NCI-H2081 treated with DMSO at 0.1 percent for 48 hours (cell line): Measurements from ENCODE around the gene MSH5.

Source experiments
- DNase-seq: peaks from one replicate; lab custom pipeline; 2025; lab: John Stamatoyannopoulos, UW

MSH5 gene

DNA sequence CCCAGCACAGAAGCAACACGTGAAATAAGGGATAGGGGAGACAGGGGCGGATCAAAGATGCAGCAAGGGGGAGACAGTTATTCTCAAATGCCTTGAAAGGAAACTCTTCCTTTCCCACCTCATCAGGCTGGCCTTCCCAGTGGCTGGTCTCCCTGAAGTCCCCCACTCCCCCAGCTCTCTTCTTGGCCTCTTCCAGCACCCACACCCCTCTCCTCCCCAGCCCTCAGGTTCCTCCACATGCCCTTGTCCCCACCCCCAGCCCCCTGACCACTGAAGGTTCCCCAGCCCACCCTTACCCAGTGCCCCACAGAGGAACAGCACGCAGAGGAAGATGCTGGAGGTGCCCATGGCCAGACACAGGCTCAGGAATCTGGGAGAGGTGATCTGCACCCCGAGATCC, 26.3 kb upstream of the MSH5 start:
- no peak for DNase-seq

- no peak for DNase-seq
These were observed 25.7 kb upstream of the MSH5 start for GRCh38 chr6:31713991-31714684.

DNA sequence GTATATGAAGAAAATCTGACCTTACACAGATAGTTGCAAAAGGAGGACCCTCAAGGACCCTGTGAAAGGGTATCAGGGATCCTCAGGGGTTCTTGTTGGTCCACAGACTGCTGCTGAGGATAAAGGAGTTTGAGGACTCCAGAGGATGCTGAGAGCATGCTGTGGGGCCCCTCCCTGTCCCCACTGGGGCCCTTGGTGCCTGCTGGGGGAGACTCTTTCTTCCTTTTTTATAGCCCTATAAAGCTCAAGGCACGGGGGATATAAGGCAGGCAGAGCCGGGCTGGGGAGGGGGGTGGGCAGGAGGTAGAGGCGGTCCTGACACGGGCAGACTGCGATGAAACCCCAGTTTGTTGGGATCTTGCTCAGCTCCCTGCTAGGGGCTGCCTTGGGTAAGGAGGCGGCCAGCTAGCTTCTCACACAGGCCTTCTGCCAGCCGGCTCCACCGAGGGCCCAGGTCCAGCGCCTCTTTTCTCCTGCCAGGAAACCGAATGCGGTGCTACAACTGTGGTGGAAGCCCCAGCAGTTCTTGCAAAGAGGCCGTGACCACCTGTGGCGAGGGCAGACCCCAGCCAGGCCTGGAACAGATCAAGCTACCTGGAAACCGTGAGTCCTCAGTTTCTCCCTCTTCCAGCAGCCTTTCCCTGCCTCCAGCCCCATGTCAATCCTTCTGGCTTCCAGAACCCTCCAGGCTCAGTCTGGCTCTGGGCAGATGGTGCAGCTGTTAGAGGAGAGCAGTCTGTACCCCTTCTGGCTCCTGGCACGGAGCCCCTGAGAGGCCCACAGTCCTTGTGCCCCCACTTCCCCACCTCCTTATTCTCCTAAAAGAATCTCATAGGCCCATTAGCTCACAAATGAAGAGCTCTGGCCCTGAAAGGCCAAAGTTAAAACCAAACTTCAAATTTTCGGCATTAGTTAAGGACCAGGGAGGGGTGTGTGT, 24.5 kb upstream of the MSH5 start, which contains the start of gene LY6G6D:
LY6G6D (plus strand) TSS at position 327 of the 937 bp plus-strand sequence; CDS start at position 335, 8 bp downstream.
- DNase-seq: no peak

DNA sequence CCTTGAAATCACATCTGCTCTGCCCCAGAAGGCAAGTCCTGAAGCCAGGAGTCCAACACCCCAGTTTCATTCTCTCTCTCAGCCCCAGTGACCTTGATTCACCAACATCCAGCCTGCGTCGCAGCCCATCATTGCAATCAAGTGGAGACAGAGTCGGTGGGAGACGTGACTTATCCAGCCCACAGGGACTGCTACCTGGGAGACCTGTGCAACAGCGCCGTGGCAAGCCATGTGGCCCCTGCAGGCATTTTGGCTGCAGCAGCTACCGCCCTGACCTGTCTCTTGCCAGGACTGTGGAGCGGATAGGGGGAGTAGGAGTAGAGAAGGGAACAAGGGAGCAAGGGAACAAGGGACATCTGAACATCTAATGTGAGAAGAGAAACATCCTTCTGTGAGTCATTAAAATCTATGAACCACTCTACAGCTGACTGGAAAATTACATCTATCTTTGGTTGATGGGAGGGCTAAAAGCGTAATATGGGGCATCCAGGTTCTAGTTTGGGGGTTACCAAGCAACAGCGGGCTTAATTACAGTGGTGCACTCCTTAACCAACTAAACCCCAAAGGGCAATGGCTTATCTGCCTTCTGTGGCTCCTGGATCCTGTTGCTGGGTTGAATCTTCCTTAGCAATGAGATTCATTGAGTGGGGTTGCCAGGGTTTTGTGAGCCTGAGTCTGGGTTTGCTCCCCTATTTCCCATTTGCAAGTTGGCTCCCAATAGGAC, 22.1 kb upstream of the MSH5 start:
- no peak for DNase-seq

- no peak for DNase-seq
These were observed 21.5 kb upstream of the MSH5 start for GRCh38 chr6:31718265-31718664.

DNA sequence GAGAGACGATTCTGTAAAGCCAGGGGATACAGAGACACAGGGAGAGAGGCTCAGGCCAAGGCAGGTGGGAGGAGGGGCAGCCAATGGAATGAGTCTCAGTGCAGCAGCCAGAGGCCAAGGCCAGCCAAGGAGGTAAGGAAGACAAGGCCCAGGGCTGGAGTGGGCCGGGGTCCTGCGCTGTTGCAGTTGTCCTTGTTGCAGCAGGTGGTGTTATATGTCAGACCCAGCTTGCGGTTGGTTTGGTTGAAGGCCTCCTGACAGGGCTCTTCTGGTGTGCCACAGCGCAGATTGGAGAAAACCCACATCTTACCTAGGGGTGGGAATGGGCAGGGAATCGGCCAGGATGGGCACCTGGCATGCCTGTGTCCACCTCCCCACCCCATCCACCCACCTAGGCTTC, 20.8 kb upstream of the MSH5 start:
- DNase-seq: no peak

GRCh38 chr6:31720196-31720770, 19.5 kb upstream of the MSH5 start:
- DNase-seq: no peak

DNA sequence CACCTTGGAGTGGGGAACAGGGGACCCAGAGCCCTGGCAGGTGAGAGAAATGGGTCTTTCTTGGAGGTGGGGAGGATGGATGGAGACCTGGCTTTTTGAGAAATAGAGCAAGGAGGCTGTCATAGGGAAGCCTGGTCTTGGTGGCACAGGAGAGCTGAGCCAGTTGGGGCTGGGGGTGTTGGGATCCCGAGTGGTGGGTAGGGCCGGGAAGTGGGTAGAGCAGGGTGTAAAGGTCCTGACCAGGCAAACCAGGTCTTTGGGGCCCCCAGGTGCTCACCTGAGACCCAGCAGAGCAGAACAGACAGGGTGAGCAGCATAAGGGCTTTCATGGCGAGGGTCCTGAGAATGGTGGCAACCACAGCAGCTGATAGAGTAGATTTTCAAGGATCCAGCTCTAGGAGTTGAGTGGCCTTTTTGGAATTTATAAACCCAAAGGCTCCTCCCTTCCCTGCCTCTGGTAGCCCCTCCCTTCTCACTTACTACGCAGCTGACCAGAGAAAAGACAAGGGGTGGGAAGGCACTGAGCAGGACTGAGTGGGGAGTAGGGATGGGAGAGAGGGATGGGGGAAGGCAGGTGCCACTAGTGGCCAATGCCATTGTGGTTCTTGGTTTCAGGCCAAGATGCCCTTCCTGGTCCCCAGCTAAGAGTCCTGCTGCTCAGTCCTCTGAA, 18.3 kb upstream of the MSH5 start, which contains the start of gene LY6G6C:
LY6G6C (minus strand) TSS at position 396 of the 670 bp plus-strand sequence; CDS start at position 329, 67 bp downstream.
- DNase-seq: no peak

- no peak for DNase-seq
These were observed 17.6 kb upstream of the MSH5 start for GRCh38 chr6:31722173-31722572.

- DNase-seq: no peak
These were observed 16.4 kb upstream of the MSH5 start, which contains the start of gene MPIG6B for GRCh38 chr6:31723245-31723979. Gene MPIG6B (plus strand): TSS chr6:31723373. CDS start chr6:31723384, 11 bp downstream.

DNA sequence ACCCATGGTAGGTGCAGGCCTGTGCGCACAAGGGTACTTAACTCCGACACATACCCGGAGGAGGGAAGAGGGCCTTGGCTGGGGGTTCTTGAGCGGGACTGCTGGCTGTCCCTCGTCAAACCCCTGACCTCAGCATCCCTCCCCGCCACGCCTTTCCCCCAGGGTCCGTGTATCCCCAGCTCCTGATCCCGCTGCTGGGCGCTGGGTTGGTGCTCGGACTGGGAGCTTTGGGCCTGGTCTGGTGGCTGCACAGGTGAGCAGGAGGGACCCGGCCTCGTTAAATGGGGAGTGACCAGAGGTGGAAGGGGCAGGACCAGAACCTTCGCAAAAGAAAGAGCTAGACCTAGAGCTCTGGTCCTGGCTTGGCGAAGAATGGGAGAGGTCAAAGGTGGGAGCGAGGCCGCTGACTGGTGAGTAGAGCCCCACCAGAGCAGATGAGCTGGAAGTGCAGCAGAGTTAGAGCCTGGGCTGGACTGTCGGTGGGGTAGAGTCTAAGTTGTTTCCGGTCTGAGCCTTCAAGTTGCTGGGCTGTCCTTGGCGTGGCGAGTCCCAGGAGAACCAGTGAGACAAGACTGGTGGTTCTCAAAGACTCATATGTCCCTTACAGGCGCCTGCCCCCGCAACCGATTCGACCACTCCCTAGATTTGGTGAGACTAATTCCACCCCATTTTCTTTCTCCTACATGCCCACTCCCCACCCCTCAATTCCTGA, 15.7 kb upstream of the MSH5 start:
- DNase-seq: no peak

GRCh38 chr6:31725502-31726350, 14.1 kb upstream of the MSH5 start:
- DNase-seq: no peak

DNA sequence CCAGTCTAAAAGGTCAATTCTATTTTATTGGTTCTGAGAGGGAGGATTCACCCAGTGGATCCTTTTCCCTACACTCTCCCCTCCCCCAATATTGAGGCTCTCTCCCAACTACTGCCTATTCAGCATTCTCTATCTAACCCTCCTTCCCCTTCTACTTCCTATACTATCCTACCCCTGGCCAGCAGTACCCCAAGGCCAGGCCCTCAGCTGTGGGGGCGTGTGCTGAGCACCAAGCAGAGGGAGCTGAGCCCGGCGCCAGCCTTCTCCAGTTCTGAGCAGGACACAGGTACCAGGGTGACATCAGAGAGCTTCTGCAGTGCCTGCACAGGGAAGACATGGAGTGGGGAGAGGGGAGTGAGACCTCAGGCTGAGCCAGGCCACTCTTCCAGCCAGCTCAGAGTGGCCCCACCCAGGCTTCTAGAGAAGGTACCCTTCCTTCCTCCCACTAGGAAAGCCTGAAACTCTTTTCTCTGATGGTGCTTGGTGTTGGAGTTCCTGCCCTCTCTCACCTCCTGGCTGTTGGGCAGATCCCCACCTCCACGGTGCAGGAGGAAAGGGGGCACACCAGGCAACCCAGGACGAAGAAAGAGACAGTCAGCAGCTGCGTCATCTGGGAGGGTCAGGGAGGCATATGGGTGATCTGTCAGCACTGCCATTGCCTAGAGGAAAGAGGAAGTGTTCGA, 12.6 kb upstream of the MSH5 start:
- no peak for DNase-seq

- no peak for DNase-seq
These were observed 11.8 kb upstream of the MSH5 start for GRCh38 chr6:31727717-31728671.

DNA sequence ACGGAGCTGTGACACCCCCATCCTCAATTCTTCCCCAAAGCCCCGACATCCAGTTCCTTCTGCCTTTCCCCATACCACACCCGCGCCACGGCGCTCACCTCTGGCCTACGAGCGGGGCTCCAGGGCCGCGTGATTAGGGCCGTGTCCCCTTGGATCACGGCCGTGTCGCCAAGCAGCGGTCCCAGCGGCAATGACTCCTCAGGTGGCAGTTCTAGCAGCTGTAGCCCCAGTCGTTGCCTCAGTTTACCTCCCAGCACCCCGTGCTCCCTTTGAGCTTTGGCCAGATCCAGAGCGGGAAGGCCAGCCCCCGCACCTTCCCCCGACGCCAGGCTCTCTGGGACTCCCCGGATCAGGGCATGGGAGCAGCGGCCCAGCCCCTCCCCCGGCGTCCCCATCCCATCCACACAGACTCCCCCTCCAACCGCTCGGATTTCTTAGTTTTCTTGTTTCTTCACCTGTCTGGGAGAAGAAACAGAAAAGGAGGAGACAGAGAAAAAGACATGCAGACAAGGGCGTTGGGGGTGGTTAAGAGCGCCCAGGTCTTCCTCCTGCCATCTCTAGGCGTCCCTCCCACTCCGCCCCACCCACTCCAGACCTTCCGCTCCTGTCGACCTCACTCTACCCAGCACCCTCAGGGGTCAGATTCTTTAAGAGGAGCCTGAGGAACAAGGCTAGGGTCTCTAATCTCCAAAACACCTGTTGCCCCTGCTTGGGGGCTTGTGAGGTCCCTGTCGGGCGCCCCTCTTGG, 10.9 kb upstream of the MSH5 start, which contains the start of gene DDAH2:
DDAH2 (minus strand) TSS at position 533 of the 748 bp plus-strand sequence; CDS start at position 395, 138 bp downstream.
- DNase-seq: no peak

DNA sequence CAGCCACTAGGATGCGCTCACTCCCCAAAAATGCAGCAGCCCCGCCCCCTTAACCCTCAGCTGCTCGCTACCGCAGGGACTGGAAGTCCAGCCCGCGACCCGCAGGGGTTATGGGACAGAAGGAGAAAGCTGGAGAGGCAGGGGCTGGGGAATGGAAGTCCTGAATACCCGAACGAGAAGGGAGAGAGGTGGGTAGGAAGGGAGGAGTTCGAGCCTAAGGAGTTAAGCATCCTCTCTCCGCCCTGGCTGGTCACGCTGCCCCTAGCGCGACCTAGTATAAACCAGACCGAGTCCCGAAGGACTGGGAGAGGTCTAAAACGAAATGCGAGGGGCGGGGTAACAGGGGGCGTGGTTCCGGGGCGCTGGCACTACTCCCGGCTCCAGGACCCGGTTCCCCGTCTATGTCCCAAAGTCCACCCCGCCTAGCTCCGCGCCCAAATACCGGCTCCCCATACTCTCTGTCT, 10.3 kb upstream of the MSH5 start:
- DNase-seq: no peak
